Hepatocyte (in vitro differentiated cells): ENCODE data around the gene KCNMA1. TPM values are rescaled to one million over a fixed set of nuclear protein-coding genes. Genes with fewer than 3 reads are reported as not detected.

Experiments used
- DNase-seq: peaks from one replicate; pipeline ENCODE4 v3.0.0-alpha.2; 2016; ENCODE audit warnings: low spot score
- H2AFZ ChIP-seq: fragments of 200-600 bp; sonication (generic); 2 replicates; pipeline ENCODE4 v1.6.0; 2016; ENCODE audit warnings: antibody characterized with exemption, mild to moderate bottlenecking
- H3K27ac ChIP-seq: fragments of 200-600 bp; sonication (generic); 2 replicates; pipeline ENCODE4 v1.5.1; 2016; ENCODE audit warnings: mild to moderate bottlenecking
- H3K27me3 ChIP-seq: fragments of 200-600 bp; sonication (generic); 2 replicates; pipeline ENCODE4 v1.6.1; 2016
- H3K36me3 ChIP-seq: fragments of 200-600 bp; sonication (generic); replicated peaks from 2 replicates; pipeline ENCODE4 v1.5.1; 2016; ENCODE audit warnings: low read depth; ENCODE audit not compliant: insufficient read depth
- H3K4me1 ChIP-seq: fragments of 200-600 bp; sonication (generic); 2 replicates; pipeline ENCODE4 v1.5.1; 2016; ENCODE audit warnings: mild to moderate bottlenecking, moderate library complexity; ENCODE audit not compliant: insufficient read depth
- H3K4me2 ChIP-seq: fragments of 200-600 bp; sonication (generic); 2 replicates; pipeline ENCODE4 v1.6.0; 2016
- H3K4me3 ChIP-seq: fragments of 200-600 bp; sonication (generic); 2 replicates; pipeline ENCODE4 v1.5.1; 2016; ENCODE audit warnings: mild to moderate bottlenecking
- H3K79me2 ChIP-seq: fragments of 200-600 bp; sonication (generic); 2 replicates; pipeline ENCODE4 v1.6.0; 2017; ENCODE audit warnings: mild to moderate bottlenecking
- H3K9me2 ChIP-seq: fragments of 200-600 bp; sonication (generic); replicated peaks from 2 replicates; pipeline ENCODE4 v1.6.0; 2017; ENCODE audit warnings: mild to moderate bottlenecking; ENCODE audit not compliant: insufficient read depth
- H3K9me3 ChIP-seq: fragments of 200-600 bp; sonication (generic); 2 replicates; pipeline ENCODE4 v1.5.1; 2016; ENCODE audit warnings: low read depth, mild to moderate bottlenecking
- H4K20me1 ChIP-seq: fragments of 200-600 bp; sonication (generic); 2 replicates; pipeline ENCODE4 v1.6.0; 2016; ENCODE audit warnings: mild to moderate bottlenecking; ENCODE audit not compliant: insufficient read depth, poor library complexity, severe bottlenecking
- EZH2 ChIP-seq: fragments of 200-600 bp; sonication (generic); IDR thresholded peaks from 2 replicates; pipeline ENCODE4 v1.6.1; 2016; ENCODE audit warnings: antibody characterized with exemption, mild to moderate bottlenecking, borderline replicate concordance
- EZH2phosphoT487 ChIP-seq: fragments of 200-600 bp; sonication (generic); IDR thresholded peaks from one replicate; pipeline ENCODE4 v1.6.1; 2018; ENCODE audit warnings: antibody characterized with exemption, mild to moderate bottlenecking, low read depth, moderate library complexity; ENCODE audit not compliant: unreplicated experiment, severe bottlenecking
- WGBS: methylation state at CpG from one replicate; pipeline ENCODE4 v1.1.6; 2016; ENCODE audit warnings: low lambda C conversion rate; ENCODE audit errors: missing lambda C conversion rate; 5-methylcytosine and 5-hydroxymethylcytosine counted together
- polyA plus RNA-seq: library from polyadenylated mRNA; unstranded; fragments of >200 nt; fragmentation: Nextera tagmentation; extraction: Ambion mirVana; gene quantifications from 2 replicates; pipeline ENCODE4 v1.2.1, GENCODE V29; 2016
- total RNA-seq: library from RNA; depleted of rRNA; stranded (reverse); fragments of >200 nt; gene quantifications from 2 replicates; pipeline ENCODE4 v1.2.3, GENCODE V29; 2014
- TF ChIP-seq, protein P1 (sequence below): fragments of 200-600 bp; sonication (generic); IDR thresholded peaks from 2 replicates; pipeline ENCODE4 v1.5.1; 2016; ENCODE audit warnings: antibody characterized with exemption, mild to moderate bottlenecking; ENCODE audit not compliant: poor library complexity

Gene KCNMA1
- total and polyA plus RNA-seq, 2 experiments from 2014 or later = 42.6 to 73.3 TPM

DNA sequence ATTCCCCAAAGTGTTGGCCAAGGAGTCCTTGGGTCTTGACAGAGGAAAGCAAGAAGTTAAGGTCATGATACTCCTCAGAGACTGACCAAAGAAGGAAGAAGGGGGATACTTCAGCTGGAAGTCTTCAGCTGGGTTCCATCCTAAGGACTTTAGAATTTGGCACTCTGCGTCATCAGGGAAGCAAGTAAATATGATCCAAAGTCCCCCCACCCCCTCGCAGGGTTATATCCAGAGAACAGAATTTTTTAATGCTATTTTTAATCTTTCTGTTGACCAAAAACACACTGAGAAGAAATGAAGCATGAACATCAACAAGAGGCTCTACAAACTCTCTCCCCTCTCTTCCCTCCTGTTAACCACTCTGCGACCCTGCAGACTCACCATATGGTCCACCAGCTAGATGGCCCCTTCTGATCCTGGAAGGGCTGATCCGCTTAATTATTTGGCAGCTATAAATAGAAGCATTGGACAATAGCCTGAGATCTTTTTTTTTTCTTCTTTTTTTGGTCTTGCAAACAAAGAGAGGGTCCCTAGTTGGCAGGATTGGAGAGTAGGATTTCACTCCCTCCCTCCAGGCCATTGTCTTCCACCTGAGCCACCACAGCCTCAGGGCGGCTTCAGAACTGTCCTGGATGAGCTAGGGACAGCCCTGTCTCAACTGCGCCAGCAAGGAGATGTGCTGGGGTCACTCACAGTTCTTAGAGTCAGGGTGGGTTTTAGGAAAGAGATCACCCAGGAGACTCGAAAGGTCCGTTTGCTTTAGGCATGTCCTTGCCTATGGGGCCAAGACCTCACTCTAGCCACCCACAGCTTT, 196.0 kb downstream of the KCNMA1 start:
- H2AFZ ChIP-seq = no peak overlapping the region
- no peak overlapping the region for H3K27ac ChIP-seq
- H3K4me1 ChIP-seq = no peaks in the 10 kb centered on the region
- 95% methylated on average over 8 of the region's 8 CpGs for WGBS
- H3K4me3 ChIP-seq = no peak overlapping the region
- no peaks in the 10 kb centered on the region for H3K27me3 ChIP-seq
- H3K4me2 ChIP-seq = no peak overlapping the region
- no peaks in the 10 kb centered on the region for H3K36me3 ChIP-seq
- no peaks in the 10 kb centered on the region for H3K79me2 ChIP-seq
- DNase-seq = no peak
- H4K20me1 ChIP-seq = no peaks in the 10 kb centered on the region
- TF ChIP-seq, protein P1, sequence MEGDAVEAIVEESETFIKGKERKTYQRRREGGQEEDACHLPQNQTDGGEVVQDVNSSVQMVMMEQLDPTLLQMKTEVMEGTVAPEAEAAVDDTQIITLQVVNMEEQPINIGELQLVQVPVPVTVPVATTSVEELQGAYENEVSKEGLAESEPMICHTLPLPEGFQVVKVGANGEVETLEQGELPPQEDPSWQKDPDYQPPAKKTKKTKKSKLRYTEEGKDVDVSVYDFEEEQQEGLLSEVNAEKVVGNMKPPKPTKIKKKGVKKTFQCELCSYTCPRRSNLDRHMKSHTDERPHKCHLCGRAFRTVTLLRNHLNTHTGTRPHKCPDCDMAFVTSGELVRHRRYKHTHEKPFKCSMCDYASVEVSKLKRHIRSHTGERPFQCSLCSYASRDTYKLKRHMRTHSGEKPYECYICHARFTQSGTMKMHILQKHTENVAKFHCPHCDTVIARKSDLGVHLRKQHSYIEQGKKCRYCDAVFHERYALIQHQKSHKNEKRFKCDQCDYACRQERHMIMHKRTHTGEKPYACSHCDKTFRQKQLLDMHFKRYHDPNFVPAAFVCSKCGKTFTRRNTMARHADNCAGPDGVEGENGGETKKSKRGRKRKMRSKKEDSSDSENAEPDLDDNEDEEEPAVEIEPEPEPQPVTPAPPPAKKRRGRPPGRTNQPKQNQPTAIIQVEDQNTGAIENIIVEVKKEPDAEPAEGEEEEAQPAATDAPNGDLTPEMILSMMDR = no peak
- no peak for TF ChIP-seq EZH2phosphoT487
- no peak for TF ChIP-seq EZH2
- H3K9me3 ChIP-seq = no peaks in the 10 kb centered on the region
- no peaks in the 10 kb centered on the region for H3K9me2 ChIP-seq

DNA sequence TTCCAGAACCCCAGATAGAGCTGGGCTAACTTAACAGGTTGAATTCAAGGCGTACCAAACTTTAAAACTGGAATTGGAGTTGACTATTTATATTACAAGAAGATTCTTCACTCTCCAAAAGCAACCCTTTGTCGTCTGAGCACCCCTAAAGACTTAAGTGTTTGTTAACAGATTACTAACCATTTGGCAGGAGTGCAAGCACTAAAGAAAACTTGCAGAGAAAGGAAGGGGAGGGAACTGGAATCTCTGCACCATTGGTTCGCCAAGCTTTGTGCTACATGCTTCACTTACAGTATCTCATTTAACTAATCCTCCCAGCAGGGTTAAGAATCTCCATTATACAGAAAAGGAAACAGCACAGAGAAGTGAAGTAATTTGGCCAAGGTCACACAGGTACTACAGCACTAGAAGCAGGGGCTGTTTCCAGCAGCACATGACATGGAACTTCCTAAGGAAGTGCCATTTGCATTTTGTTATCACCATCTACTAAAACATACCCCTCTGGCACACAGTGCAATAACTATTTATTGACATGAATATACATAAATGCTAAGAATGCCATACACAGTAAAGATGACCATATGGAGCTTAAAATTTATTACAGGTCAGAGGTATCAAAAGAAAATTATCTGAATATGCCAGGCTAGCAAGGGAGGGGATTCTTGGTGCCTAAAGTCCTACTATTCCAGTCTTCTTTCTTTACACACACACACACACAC, 201.2 kb downstream of the KCNMA1 start:
- Histone ChIP-seq H3K9me2 (no peaks in the 10 kb centered on the region), H3K27me3 (no peaks in the 10 kb centered on the region), H3K9me3 (no peaks in the 10 kb centered on the region), H3K4me1 (peaks cover 12% of the 10 kb centered on the region), H2AFZ (no peak overlapping the region), H3K79me2 (peaks cover 3% of the 10 kb centered on the region), H3K27ac (no peak overlapping the region), H4K20me1 (no peaks in the 10 kb centered on the region), H3K4me2 (no peak overlapping the region), H3K36me3 (no peaks in the 10 kb centered on the region), H3K4me3 (no peak overlapping the region)
- TF ChIP-seq, protein P1 = no peak
- TF ChIP-seq EZH2 (no peak), EZH2phosphoT487 (no peak)
- 81% methylated on average over 3 of the region's 3 CpGs for WGBS
- no peak for DNase-seq

DNA sequence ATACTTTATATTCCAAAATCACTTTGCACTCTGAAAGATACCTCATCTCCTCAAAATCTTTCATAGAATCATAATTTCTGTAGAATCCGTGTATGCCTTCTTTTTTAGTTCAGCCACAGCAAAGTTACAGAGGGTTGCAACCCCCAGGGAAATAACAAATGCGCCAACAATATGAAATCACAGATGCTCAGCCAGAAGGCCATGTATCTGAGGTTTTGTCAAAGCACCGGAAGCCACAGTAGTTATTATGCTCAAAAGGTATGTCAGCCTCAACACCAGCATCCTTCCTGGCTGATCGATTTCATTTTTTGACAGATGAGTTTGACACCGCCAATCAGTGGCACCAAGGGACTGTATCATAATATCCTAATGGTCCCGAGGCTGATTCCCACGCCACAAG, 204.1 kb downstream of the KCNMA1 start:
- Histone ChIP-seq H3K9me3 (no peaks in the 10 kb centered on the region), H3K27me3 (no peaks in the 10 kb centered on the region), H3K79me2 (peaks cover 3% of the 10 kb centered on the region), H3K27ac (no peak overlapping the region), H4K20me1 (no peaks in the 10 kb centered on the region), H3K36me3 (no peaks in the 10 kb centered on the region), H3K4me3 (no peak overlapping the region), H3K4me2 (no peak overlapping the region), H2AFZ (no peak overlapping the region), H3K4me1 (peaks cover 24% of the 10 kb centered on the region), H3K9me2 (no peaks in the 10 kb centered on the region)
- WGBS = 98% methylated on average over 7 of the region's 7 CpGs
- TF ChIP-seq EZH2phosphoT487 (no peak), EZH2 (no peak)
- TF ChIP-seq, protein P1 = no peak
- no peak for DNase-seq
